Measurements from ENCODE around the gene HOMER3.
"Not testable (repeated sequence)": the region's sequence is repeated elsewhere in the genome, so short reads cannot be mapped to it uniquely, and the experiment has no call there.

Gene HOMER3

GRCh38 chr19:18903156-18904037, 37.6 kb downstream of the HOMER3 start:
- in situ Hi-C loops (cut with HindIII; ENCODE audit: low sequenced_read_pairs) = no loop called here
- no peak for TF ChIP-seq CTCF (IDR thresholded peaks at IDR 0.05; ENCODE audit: low read depth, low read length, missing control alignments)
- H3K4me3 ChIP-seq (ENCODE audit: low read depth, low read length) = no peak overlapping the region
- no peak for DNase-seq (ENCODE audit: low read depth)

- in situ Hi-C loops (cut with HindIII; ENCODE audit: low sequenced_read_pairs); DNase-seq (ENCODE audit: low read depth); H3K4me3 ChIP-seq (ENCODE audit: low read depth, low read length): not testable (repeated sequence)
Measured at GRCh38 chr19:18902519-18902918, 38.5 kb downstream of the HOMER3 start.

- no peak for DNase-seq (ENCODE audit: low read depth)
- no peak overlapping the region for H3K4me3 ChIP-seq (ENCODE audit: low read depth, low read length)
- in situ Hi-C loops (cut with HindIII; ENCODE audit: low sequenced_read_pairs) = no loop called here
- no peak for TF ChIP-seq CTCF (IDR thresholded peaks at IDR 0.05; ENCODE audit: low read depth, low read length, missing control alignments)
Measured at GRCh38 chr19:18901491-18901890, 39.5 kb downstream of the HOMER3 start.

GRCh38 chr19:18900700-18901481, 40.1 kb downstream of the HOMER3 start:
- no peak for TF ChIP-seq CTCF (IDR thresholded peaks at IDR 0.05; ENCODE audit: low read depth, low read length, missing control alignments)
- no peak overlapping the region for H3K4me3 ChIP-seq (ENCODE audit: low read depth, low read length)
- in situ Hi-C loops (cut with HindIII; ENCODE audit: low sequenced_read_pairs) = no loop called here
- DNase-seq (ENCODE audit: low read depth) = no peak

- in situ Hi-C loops (cut with HindIII; ENCODE audit: low sequenced_read_pairs) = no loop called here
- TF ChIP-seq CTCF (IDR thresholded peaks at IDR 0.05; ENCODE audit: low read depth, low read length, missing control alignments) = no peak
- no peak overlapping the region for H3K4me3 ChIP-seq (ENCODE audit: low read depth, low read length)
- DNase-seq (ENCODE audit: low read depth) = no peak
Measured at GRCh38 chr19:18899624-18900560, 41.1 kb downstream of the HOMER3 start.

- H3K4me3 ChIP-seq (ENCODE audit: low read depth, low read length) = no peak overlapping the region
- TF ChIP-seq CTCF (IDR thresholded peaks at IDR 0.05; ENCODE audit: low read depth, low read length, missing control alignments) = no peak
- DNase-seq (ENCODE audit: low read depth) = no peak
Measured at GRCh38 chr19:18898607-18899408, 42.2 kb downstream of the HOMER3 start.

More at GRCh38 chr19:18898607-18899408, 42.2 kb downstream of the HOMER3 start:
- in situ Hi-C loops (cut with HindIII; ENCODE audit: low sequenced_read_pairs) = no loop called here

Measured in astrocyte of the cerebellum (primary cell).